Gastroesophageal sphincter (tissue), 3 donors: ENCODE measurements around the gene HEATR3.

Experiments
- EP300 ChIP-seq: sonication (generic); formaldehyde crosslinking; IDR thresholded peaks from one replicate; pipeline ENCODE4 v1.6.1; 2017; ENCODE audit warnings: antibody characterized with exemption, mild to moderate bottlenecking
- POLR2AphosphoS5 ChIP-seq: sonication (generic); formaldehyde crosslinking; IDR thresholded peaks from one replicate; pipeline ENCODE4 v1.6.1; 2017; ENCODE audit warnings: antibody characterized with exemption
- TF ChIP-seq, protein P1 (sequence below), 4 experiments: fragments of 200-600 bp in 2 of 4; fragments of 450-650 bp in 2 of 4; sonication (generic) in 1 of 4; IDR thresholded peaks; one replicate each; pipeline ENCODE4 v1.5.1; 2017 to 2019; ENCODE audit warnings: antibody characterized with exemption in 4 of 4, mild to moderate bottlenecking in 2 of 4, moderate library complexity in 2 of 4

GRCh38 chr16:50121278-50121677 lies 55.5 kb downstream of the HEATR3 start:
- TF ChIP-seq, protein P1, sequence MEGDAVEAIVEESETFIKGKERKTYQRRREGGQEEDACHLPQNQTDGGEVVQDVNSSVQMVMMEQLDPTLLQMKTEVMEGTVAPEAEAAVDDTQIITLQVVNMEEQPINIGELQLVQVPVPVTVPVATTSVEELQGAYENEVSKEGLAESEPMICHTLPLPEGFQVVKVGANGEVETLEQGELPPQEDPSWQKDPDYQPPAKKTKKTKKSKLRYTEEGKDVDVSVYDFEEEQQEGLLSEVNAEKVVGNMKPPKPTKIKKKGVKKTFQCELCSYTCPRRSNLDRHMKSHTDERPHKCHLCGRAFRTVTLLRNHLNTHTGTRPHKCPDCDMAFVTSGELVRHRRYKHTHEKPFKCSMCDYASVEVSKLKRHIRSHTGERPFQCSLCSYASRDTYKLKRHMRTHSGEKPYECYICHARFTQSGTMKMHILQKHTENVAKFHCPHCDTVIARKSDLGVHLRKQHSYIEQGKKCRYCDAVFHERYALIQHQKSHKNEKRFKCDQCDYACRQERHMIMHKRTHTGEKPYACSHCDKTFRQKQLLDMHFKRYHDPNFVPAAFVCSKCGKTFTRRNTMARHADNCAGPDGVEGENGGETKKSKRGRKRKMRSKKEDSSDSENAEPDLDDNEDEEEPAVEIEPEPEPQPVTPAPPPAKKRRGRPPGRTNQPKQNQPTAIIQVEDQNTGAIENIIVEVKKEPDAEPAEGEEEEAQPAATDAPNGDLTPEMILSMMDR (IDR thresholded peaks at IDR 0.05) = no peak
- no peak for TF ChIP-seq EP300
- no peak for TF ChIP-seq POLR2AphosphoS5
